Measurements from ENCODE around the gene CABLES1.

DNA sequence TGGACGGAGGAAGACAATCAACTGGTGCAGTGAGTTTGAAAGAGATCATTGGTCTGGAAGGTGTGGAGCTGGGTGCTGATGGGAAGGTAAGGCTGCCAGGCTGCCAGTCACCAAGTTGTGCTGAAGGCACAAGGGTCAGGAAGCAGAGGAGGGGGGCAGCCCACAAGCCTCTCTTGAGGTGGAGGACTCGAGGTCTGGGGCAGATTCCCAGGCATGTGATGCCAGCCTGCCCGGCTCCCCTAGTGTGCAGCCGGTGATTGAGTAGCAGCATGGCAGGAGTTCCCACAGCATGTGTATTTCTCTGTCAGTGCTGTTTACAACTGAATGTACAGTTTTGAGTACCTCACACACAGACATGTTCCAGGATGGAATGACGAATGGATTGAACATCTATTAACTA, 99.3 kb downstream of the CABLES1 start:
- TF ChIP-seq RBAK (tag by site-specific recombination; IDR thresholded peaks at IDR 0.05): no peak
- TF ChIP-seq ZNF391 (tag by site-specific recombination; IDR thresholded peaks at IDR 0.05; ENCODE audit: borderline replicate concordance, low read depth): no peak
- no peak for TF ChIP-seq YY1 (tag by site-specific recombination; IDR thresholded peaks at IDR 0.05)
- TF ChIP-seq WT1 (tag by site-specific recombination; IDR thresholded peaks at IDR 0.05): no peak
- no peak for TF ChIP-seq ZNF660 (tag by site-specific recombination; IDR thresholded peaks at IDR 0.05)
- no peak for TF ChIP-seq ZFP41 (tag by site-specific recombination; IDR thresholded peaks at IDR 0.05; ENCODE audit: borderline replicate concordance)
- TF ChIP-seq, protein P1, sequence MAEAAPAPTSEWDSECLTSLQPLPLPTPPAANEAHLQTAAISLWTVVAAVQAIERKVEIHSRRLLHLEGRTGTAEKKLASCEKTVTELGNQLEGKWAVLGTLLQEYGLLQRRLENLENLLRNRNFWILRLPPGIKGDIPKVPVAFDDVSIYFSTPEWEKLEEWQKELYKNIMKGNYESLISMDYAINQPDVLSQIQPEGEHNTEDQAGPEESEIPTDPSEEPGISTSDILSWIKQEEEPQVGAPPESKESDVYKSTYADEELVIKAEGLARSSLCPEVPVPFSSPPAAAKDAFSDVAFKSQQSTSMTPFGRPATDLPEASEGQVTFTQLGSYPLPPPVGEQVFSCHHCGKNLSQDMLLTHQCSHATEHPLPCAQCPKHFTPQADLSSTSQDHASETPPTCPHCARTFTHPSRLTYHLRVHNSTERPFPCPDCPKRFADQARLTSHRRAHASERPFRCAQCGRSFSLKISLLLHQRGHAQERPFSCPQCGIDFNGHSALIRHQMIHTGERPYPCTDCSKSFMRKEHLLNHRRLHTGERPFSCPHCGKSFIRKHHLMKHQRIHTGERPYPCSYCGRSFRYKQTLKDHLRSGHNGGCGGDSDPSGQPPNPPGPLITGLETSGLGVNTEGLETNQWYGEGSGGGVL (tag by site-specific recombination; IDR thresholded peaks at IDR 0.05): no peak
- TF ChIP-seq, protein P2, sequence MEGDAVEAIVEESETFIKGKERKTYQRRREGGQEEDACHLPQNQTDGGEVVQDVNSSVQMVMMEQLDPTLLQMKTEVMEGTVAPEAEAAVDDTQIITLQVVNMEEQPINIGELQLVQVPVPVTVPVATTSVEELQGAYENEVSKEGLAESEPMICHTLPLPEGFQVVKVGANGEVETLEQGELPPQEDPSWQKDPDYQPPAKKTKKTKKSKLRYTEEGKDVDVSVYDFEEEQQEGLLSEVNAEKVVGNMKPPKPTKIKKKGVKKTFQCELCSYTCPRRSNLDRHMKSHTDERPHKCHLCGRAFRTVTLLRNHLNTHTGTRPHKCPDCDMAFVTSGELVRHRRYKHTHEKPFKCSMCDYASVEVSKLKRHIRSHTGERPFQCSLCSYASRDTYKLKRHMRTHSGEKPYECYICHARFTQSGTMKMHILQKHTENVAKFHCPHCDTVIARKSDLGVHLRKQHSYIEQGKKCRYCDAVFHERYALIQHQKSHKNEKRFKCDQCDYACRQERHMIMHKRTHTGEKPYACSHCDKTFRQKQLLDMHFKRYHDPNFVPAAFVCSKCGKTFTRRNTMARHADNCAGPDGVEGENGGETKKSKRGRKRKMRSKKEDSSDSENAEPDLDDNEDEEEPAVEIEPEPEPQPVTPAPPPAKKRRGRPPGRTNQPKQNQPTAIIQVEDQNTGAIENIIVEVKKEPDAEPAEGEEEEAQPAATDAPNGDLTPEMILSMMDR (tag by site-specific recombination; IDR thresholded peaks at IDR 0.05): no peak
- TF ChIP-seq, protein P3, sequence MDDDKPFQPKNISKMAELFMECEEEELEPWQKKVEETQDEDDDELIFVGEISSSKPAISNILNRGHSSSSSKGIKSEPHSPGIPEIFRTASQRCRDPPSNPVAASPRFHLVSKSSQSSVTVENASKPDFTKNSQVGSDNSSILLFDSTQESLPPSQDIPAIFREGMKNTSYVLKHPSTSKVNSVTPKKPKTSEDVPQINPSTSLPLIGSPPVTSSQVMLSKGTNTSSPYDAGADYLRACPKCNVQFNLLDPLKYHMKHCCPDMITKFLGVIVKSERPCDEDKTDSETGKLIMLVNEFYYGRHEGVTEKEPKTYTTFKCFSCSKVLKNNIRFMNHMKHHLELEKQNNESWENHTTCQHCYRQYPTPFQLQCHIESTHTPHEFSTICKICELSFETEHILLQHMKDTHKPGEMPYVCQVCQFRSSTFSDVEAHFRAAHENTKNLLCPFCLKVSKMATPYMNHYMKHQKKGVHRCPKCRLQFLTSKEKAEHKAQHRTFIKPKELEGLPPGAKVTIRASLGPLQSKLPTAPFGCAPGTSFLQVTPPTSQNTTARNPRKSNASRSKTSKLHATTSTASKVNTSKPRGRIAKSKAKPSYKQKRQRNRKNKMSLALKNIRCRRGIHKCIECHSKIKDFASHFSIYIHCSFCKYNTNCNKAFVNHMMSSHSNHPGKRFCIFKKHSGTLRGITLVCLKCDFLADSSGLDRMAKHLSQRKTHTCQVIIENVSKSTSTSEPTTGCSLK (tag by site-specific recombination; IDR thresholded peaks at IDR 0.05): no peak
- TF ChIP-seq ZNF585B (tag by site-specific recombination; IDR thresholded peaks at IDR 0.05): no peak
- TF ChIP-seq BCL11A (tag by site-specific recombination; IDR thresholded peaks at IDR 0.05; ENCODE audit: low read depth): no peak
- TF ChIP-seq ZNF140 (tag by site-specific recombination; IDR thresholded peaks at IDR 0.05): no peak
- TF ChIP-seq, protein P4, sequence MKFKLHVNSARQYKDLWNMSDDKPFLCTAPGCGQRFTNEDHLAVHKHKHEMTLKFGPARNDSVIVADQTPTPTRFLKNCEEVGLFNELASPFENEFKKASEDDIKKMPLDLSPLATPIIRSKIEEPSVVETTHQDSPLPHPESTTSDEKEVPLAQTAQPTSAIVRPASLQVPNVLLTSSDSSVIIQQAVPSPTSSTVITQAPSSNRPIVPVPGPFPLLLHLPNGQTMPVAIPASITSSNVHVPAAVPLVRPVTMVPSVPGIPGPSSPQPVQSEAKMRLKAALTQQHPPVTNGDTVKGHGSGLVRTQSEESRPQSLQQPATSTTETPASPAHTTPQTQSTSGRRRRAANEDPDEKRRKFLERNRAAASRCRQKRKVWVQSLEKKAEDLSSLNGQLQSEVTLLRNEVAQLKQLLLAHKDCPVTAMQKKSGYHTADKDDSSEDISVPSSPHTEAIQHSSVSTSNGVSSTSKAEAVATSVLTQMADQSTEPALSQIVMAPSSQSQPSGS (tag by site-specific recombination; IDR thresholded peaks at IDR 0.05; ENCODE audit: low read depth): no peak
